ENCODE results near the gene CLCF1.

Gene CLCF1

GRCh38 chr11:67316882-67317204 lies 56.6 kb downstream of the CLCF1 start:
- Mint-ChIP-seq H3K36me3 (no peaks in the 10 kb centered on the region), H3K4me1 (peaks cover 29 to 39% of the 10 kb centered on the region in 2 donors), H3K27ac (peak overlapping the region; percentile 96), H3K4me3 (peak overlapping the region; percentile 85 to 96), H3K27me3 (no peaks in the 10 kb centered on the region), H3K9me3 (no peaks in the 10 kb centered on the region)
- ATAC-seq (replicated peaks) = no peak
- no peak for DNase-seq

- Mint-ChIP-seq H3K36me3 (peaks cover 0 to 3% of the 10 kb centered on the region in 2 donors), H3K27ac (peak overlapping the region; percentile 14), H3K9me3 (no peaks in the 10 kb centered on the region), H3K27me3 (no peaks in the 10 kb centered on the region), H3K4me1 (peaks cover 27 to 32% of the 10 kb centered on the region in 2 donors), H3K4me3 (peak overlapping the region; percentile 8 to 36)
- ATAC-seq (replicated peaks) (no peak), DNase-seq (no peak)
Observed at GRCh38 chr11:67315325-67315909, 58.0 kb downstream of the CLCF1 start.

GRCh38 chr11:67314218-67314617 lies 59.2 kb downstream of the CLCF1 start:
- ATAC-seq (replicated peaks) = no peak
- no peak overlapping the region for H3K4me3 Mint-ChIP-seq

More at GRCh38 chr11:67314218-67314617, 59.2 kb downstream of the CLCF1 start:
- Mint-ChIP-seq H3K27me3 (no peaks in the 10 kb centered on the region), H3K27ac (peak overlapping the region; percentile 0), H3K36me3 (peaks cover 0 to 3% of the 10 kb centered on the region in 2 donors), H3K9me3 (no peaks in the 10 kb centered on the region), H3K4me1 (peaks cover 27 to 29% of the 10 kb centered on the region in 2 donors)
- no peak for DNase-seq
